NCI-H345 treated with DMSO at 0.1 percent for 48 hours (cell line): Measurements from ENCODE around the gene LSAMP.
"Not testable (repeated sequence)": the region's sequence is repeated elsewhere in the genome, so short reads cannot be mapped to it uniquely, and the experiment has no call there.

ENCODE experiments used
- DNase-seq: peaks from one replicate; lab custom pipeline; 2025; ENCODE audit not compliant: unreplicated experiment; lab: John Stamatoyannopoulos, UW

LSAMP gene

GRCh38 chr3:115857518-115858136, 587.7 kb downstream of the LSAMP start:
- DNase-seq: no peak

GRCh38 chr3:115855911-115856310, 589.4 kb downstream of the LSAMP start:
- no peak for DNase-seq

GRCh38 chr3:115853104-115853503, 592.2 kb downstream of the LSAMP start:
- DNase-seq: no peak

- no peak for DNase-seq
Measured at GRCh38 chr3:115852278-115852677, 593.0 kb downstream of the LSAMP start.

GRCh38 chr3:115851571-115851970, 593.7 kb downstream of the LSAMP start:
- DNase-seq: no peak

- no peak for DNase-seq
Measured at GRCh38 chr3:115848641-115849040, 596.6 kb downstream of the LSAMP start.

GRCh38 chr3:115845986-115846385, 599.3 kb downstream of the LSAMP start:
- DNase-seq: no peak

GRCh38 chr3:115844729-115845128, 600.6 kb downstream of the LSAMP start:
- not testable (repeated sequence) for DNase-seq

- no peak for DNase-seq
Measured at GRCh38 chr3:115843206-115843605, 602.1 kb downstream of the LSAMP start.

- DNase-seq: no peak
Measured at GRCh38 chr3:115839246-115839645, 606.0 kb downstream of the LSAMP start.

- DNase-seq: no peak
Measured at GRCh38 chr3:115838786-115839185, 606.5 kb downstream of the LSAMP start.

GRCh38 chr3:115836944-115837343, 608.3 kb downstream of the LSAMP start:
- DNase-seq: no peak

- no peak for DNase-seq
Measured at GRCh38 chr3:115835946-115836345, 609.3 kb downstream of the LSAMP start.

GRCh38 chr3:115834068-115834467, 611.2 kb downstream of the LSAMP start:
- no peak for DNase-seq

- DNase-seq: no peak
Measured at GRCh38 chr3:115833074-115833473, 612.2 kb downstream of the LSAMP start.

- no peak for DNase-seq
Measured at GRCh38 chr3:115832265-115832664, 613.0 kb downstream of the LSAMP start.

- no peak for DNase-seq
Measured at GRCh38 chr3:115831864-115832263, 613.4 kb downstream of the LSAMP start.

- DNase-seq: no peak
Measured at GRCh38 chr3:115830764-115831395, 614.4 kb downstream of the LSAMP start.

- no peak for DNase-seq
Measured at GRCh38 chr3:115828401-115828800, 616.9 kb downstream of the LSAMP start.

GRCh38 chr3:115827495-115827894, 617.8 kb downstream of the LSAMP start:
- DNase-seq: no peak

- no peak for DNase-seq
Measured at GRCh38 chr3:115825046-115825445, 620.2 kb downstream of the LSAMP start.

GRCh38 chr3:115823083-115823482, 622.2 kb downstream of the LSAMP start:
- DNase-seq: no peak

GRCh38 chr3:115822579-115822978, 622.7 kb downstream of the LSAMP start:
- no peak for DNase-seq
